GM12891 (cell line): ENCODE results near the gene PSMB11.

ENCODE experiments used
- POLR2A ChIP-seq: IDR thresholded peaks from 2 replicates; pipeline ENCODE4 v1.6.1; 2011; ENCODE audit warnings: low read depth, low read length, control low read depth
- POLR2AphosphoS5 ChIP-seq: IDR thresholded peaks from 2 replicates; pipeline ENCODE4 v1.6.1; 2011; ENCODE audit warnings: low read depth, low read length, control low read depth
- POU2F2 ChIP-seq: IDR thresholded peaks from 2 replicates; pipeline ENCODE4 v1.6.1; 2011; ENCODE audit warnings: low read depth, mild to moderate bottlenecking, control low read depth, low read length, moderate library complexity
- TAF1 ChIP-seq: IDR thresholded peaks from 2 replicates; pipeline ENCODE4 v1.6.1; 2011; ENCODE audit warnings: low read depth, low read length, control low read depth

DNA sequence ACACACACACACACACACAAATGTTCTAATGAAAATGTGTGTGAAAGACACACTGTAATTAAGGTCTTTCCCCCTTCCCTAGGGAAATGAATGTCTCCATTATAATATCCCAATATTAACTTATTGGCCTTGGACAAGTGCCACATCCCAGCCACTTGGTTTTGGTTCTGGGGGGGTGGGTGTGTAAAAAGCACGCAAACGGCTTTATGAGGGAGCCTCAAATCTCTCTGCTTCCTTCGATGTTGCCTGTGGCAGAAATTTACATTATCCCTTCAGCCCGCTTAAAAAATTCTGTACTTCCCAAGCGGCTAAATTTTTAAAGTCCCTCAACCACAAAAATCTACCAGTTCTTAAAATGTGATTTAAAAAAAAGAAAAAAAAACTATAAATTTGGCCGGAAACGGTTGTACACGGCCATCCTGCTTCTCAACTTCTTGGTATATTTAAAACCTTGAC lies 32.5 kb upstream of the PSMB11 start:
- TF ChIP-seq POLR2A, result no peak
- no peak for TF ChIP-seq POLR2AphosphoS5
- no peak for TF ChIP-seq TAF1
- TF ChIP-seq POU2F2, result no peak
